ENCODE data around the gene ABLIM1.
A peak's percentile ranks its signal among the peaks of the same experiment; 100 is the strongest.

The ABLIM1 gene

DNA sequence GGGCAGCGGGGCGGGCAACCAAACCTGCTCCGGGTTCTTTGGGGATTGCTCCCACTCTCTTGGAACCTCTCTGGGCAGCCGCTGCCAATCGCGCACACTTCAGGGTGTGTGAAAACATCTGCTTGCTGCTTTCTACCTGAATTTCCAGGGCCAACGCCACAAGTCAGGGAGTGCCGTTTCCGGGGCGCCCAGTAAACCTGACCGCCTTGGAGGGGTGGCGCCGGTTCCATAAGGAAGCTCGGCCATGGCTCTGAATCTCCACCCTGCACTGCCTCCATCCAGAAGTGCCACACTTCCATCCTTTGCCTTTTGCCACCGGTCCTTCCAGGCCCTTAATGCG, 253.1 kb downstream of the ABLIM1 start:
- TF ChIP-seq, protein P1, sequence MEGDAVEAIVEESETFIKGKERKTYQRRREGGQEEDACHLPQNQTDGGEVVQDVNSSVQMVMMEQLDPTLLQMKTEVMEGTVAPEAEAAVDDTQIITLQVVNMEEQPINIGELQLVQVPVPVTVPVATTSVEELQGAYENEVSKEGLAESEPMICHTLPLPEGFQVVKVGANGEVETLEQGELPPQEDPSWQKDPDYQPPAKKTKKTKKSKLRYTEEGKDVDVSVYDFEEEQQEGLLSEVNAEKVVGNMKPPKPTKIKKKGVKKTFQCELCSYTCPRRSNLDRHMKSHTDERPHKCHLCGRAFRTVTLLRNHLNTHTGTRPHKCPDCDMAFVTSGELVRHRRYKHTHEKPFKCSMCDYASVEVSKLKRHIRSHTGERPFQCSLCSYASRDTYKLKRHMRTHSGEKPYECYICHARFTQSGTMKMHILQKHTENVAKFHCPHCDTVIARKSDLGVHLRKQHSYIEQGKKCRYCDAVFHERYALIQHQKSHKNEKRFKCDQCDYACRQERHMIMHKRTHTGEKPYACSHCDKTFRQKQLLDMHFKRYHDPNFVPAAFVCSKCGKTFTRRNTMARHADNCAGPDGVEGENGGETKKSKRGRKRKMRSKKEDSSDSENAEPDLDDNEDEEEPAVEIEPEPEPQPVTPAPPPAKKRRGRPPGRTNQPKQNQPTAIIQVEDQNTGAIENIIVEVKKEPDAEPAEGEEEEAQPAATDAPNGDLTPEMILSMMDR (IDR thresholded peaks at IDR 0.05; ENCODE audit: extremely low read depth, insufficient read depth, missing control alignments): no peak
- DNase-seq (ENCODE audit: low spot score): no peak
- in situ Hi-C loops (cut with MboI; ENCODE audit: low pct_unique_long_range_greater_than_20kb, low sequenced_read_pairs, unreplicated experiment): no loop called here

DNA sequence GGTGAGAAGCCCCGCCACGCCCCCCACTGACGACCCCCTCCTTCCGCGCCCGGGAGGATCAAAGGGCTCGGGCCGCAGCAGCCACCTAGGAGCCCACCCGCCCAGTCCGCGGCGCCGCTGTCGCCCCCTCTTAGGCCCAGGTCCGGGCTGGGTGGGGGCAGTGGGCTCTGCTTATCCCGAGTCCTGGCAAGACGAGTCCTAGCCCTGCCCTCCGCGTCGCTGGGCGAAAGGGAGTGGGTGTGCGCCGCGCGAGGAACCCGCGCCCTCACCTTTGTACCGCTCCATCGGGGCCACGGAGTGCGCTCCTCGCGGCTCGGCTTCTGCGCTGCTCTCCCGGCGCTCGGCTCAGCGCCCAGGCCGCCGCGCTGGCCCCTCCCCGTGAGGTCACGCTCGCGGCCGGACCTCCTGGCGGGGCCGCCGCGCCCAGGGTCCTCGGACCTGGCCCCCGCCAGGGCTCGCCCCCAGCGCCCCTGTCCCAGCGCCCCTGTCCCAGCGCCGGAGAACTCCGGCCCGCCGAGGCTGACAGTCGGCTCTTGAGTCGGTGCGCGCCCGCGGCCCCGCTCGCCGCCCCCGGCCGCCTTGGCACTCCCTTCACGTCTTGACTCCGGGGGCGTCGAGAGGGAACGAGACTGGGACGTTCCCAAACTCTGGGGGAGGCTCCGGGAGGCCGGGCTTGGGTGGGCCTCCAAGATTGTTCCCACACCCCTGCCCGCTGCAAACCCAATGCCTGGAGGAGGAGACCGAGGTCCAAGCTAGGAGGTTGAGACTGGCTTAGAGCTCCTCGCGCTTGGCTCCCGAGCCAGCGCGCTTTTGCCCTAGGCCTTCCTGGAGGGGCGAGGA, 253.7 kb downstream of the ABLIM1 start, which contains the start of gene AFAP1L2:
Gene AFAP1L2 (minus strand): TSS at position 332 of the 840 bp plus-strand sequence. CDS start 47 bp downstream, at position 285.
- TF ChIP-seq, protein P1 (IDR thresholded peaks at IDR 0.05; ENCODE audit: extremely low read depth, insufficient read depth, missing control alignments): no peak
- in situ Hi-C loops (cut with MboI; ENCODE audit: low pct_unique_long_range_greater_than_20kb, low sequenced_read_pairs, unreplicated experiment): no loop called here
- DNase-seq (ENCODE audit: low spot score): peak; percentile 65

DNA sequence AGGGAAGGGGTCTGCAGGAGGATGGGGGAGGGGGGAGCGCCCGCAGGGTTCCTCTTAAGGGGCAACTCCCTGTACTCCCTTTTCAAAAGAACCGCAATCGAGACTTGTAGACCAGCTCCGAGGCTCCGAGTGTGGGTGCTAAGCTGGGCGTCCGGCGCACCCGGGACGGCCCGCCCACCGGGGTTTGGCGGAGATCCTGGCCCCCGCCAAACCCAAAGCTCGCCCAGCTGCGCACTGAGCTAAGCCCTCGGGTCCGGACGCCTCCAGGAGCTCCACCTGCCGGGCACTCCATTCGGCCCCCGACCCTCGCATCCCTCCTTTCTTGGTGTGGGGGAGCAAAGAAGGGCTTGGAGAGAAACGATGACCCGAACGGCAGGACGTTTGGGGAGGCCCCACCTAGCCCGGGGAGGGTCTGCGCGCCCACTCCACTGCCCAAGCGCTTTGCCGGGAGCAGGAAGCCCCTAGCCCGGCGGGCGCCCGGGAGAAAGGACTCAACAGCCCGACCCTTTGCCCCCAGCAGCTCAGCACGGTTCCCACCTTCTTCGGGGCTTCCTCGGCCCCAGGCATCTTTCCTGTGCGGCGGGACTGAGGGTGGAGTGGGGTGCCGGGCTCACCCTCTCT, 254.4 kb downstream of the ABLIM1 start:
- DNase-seq (ENCODE audit: low spot score): peak; percentile 56
- TF ChIP-seq, protein P1 (IDR thresholded peaks at IDR 0.05; ENCODE audit: extremely low read depth, insufficient read depth, missing control alignments): peak; percentile 55
- in situ Hi-C loops (cut with MboI; ENCODE audit: low pct_unique_long_range_greater_than_20kb, low sequenced_read_pairs, unreplicated experiment): no loop called here

DNA sequence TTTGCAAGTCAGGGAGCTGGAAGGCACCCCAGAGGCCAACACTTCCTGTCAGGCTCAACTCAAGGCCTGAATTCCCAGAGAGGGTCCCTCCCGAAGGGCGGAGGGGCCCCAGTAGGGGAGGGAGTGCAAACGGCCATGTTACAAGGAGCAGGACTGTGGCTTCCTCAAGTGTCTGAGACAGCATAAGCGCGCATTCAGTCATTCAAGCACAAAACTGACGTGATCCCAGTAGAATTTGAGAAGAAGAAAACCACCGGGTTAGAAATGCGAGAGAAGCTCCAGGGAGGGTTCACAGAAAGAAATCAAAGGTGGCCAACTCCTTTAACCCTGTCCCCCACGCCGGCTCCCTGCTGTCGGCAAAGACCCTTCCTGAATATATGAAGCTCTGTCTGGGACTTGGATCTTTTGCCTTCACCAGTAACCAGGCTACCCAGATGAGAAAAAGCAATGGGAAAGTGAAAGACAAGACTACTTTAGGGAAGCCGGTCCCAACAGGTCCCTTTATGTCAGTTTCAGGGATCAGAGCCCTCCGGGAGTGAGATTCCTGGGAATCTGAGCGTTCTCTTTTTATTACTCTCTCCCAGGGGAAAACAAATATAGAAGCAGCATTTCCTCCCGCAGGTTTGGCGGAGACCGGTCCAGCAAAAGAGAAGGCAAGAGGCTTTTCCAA, 255.1 kb downstream of the ABLIM1 start:
- in situ Hi-C loops (cut with MboI; ENCODE audit: low pct_unique_long_range_greater_than_20kb, low sequenced_read_pairs, unreplicated experiment): no loop called here
- peak; percentile 44 for DNase-seq (ENCODE audit: low spot score)
- TF ChIP-seq, protein P1 (IDR thresholded peaks at IDR 0.05; ENCODE audit: extremely low read depth, insufficient read depth, missing control alignments): no peak

DNA sequence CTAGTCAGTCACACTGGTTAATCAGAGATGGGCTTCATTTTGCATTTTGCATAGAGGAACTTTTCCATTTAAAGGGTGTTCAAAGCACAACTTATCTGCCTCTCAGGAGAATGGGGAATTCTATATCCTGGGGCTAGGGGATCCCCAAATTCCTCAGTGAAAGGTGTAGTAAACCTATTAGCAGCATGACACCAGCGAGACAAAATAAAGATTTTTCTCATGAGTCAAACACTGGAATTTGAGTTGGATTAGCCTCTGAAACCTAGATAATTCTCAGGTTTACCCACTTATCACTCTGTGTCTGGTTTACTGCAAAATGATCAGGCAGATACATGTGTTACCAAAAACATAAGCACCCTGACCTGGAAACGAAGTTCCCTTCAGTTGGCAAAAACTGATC, 255.8 kb downstream of the ABLIM1 start:
- no peak for DNase-seq (ENCODE audit: low spot score)
- TF ChIP-seq, protein P1 (IDR thresholded peaks at IDR 0.05; ENCODE audit: extremely low read depth, insufficient read depth, missing control alignments): no peak
- in situ Hi-C loops (cut with MboI; ENCODE audit: low pct_unique_long_range_greater_than_20kb, low sequenced_read_pairs, unreplicated experiment): no loop called here

DNA sequence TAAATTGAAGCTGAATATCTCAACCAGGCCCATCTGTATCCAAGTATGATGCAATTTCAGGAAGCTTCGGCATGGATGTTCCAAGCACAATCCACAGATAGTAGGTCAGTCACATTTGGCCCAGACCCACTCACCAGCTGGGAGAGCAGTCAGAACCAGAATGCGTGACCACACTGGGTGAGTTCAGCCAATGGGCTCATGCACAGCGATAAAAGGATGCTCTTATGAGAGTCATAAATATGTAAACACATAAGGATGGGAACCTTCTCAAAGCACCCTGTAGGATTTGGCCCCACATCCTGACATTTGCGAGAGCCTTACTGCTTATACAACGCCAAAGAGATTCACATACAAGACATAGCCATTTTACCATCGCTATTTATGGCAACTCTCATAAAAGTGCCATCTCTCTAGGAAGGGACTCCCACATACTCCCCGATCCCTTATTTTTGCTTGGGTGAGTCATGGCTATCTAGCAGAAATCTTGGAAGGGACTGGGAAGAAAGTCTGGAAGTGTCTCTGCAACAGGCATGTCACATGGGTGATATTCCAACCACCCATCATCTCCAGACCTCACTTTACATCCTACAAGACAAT, 256.8 kb downstream of the ABLIM1 start:
- TF ChIP-seq, protein P1 (IDR thresholded peaks at IDR 0.05; ENCODE audit: extremely low read depth, insufficient read depth, missing control alignments): no peak
- DNase-seq (ENCODE audit: low spot score): no peak
- in situ Hi-C loops (cut with MboI; ENCODE audit: low pct_unique_long_range_greater_than_20kb, low sequenced_read_pairs, unreplicated experiment): no loop called here

Measured in GM13977 (cell line).